Measurements from ENCODE around the gene ABCB11.
"Not testable (repeated sequence)": the region's sequence is repeated elsewhere in the genome, so short reads cannot be mapped to it uniquely, and the experiment has no call there.

Gene ABCB11

GRCh38 chr2:168971261-168971660 lies 59.9 kb downstream of the ABCB11 start:
- no peak for DNase-seq (ENCODE audit: low read depth)

- DNase-seq (ENCODE audit: low read depth), result no peak
Observed at GRCh38 chr2:168970711-168971233, 60.4 kb downstream of the ABCB11 start.

- DNase-seq (ENCODE audit: low read depth), result no peak
Observed at GRCh38 chr2:168969865-168970264, 61.3 kb downstream of the ABCB11 start.

GRCh38 chr2:168968342-168968741 lies 62.8 kb downstream of the ABCB11 start:
- no peak for DNase-seq (ENCODE audit: low read depth)

- DNase-seq (ENCODE audit: low read depth), result no peak
Observed at GRCh38 chr2:168964251-168964807, 66.8 kb downstream of the ABCB11 start.

- DNase-seq (ENCODE audit: low read depth), result no peak
Observed at GRCh38 chr2:168962636-168963035, 68.5 kb downstream of the ABCB11 start.

GRCh38 chr2:168961450-168962229 lies 69.5 kb downstream of the ABCB11 start:
- DNase-seq (ENCODE audit: low read depth), result no peak

- DNase-seq (ENCODE audit: low read depth), result no peak
Observed at GRCh38 chr2:168956392-168956791, 74.7 kb downstream of the ABCB11 start.

GRCh38 chr2:168955321-168955720 lies 75.8 kb downstream of the ABCB11 start:
- DNase-seq (ENCODE audit: low read depth), result no peak

GRCh38 chr2:168954256-168954655 lies 76.9 kb downstream of the ABCB11 start:
- DNase-seq (ENCODE audit: low read depth), result no peak

GRCh38 chr2:168952424-168952823 lies 78.7 kb downstream of the ABCB11 start:
- no peak for DNase-seq (ENCODE audit: low read depth)

GRCh38 chr2:168951871-168952270 lies 79.3 kb downstream of the ABCB11 start:
- no peak for DNase-seq (ENCODE audit: low read depth)

- no peak for DNase-seq (ENCODE audit: low read depth)
Observed at GRCh38 chr2:168949324-168949723, 81.8 kb downstream of the ABCB11 start.

- DNase-seq (ENCODE audit: low read depth), result no peak
Observed at GRCh38 chr2:168948621-168949212, 82.4 kb downstream of the ABCB11 start.

GRCh38 chr2:168945508-168945907 lies 85.6 kb downstream of the ABCB11 start:
- no peak for DNase-seq (ENCODE audit: low read depth)

- no peak for DNase-seq (ENCODE audit: low read depth)
Observed at GRCh38 chr2:168944065-168944464, 87.1 kb downstream of the ABCB11 start.

GRCh38 chr2:168941297-168941696 lies 89.8 kb downstream of the ABCB11 start:
- DNase-seq (ENCODE audit: low read depth), result no peak

GRCh38 chr2:168939918-168940317 lies 91.2 kb downstream of the ABCB11 start:
- DNase-seq (ENCODE audit: low read depth), result no peak

GRCh38 chr2:168939061-168939460 lies 92.1 kb downstream of the ABCB11 start:
- no peak for DNase-seq (ENCODE audit: low read depth)

- DNase-seq (ENCODE audit: low read depth), result no peak
Observed at GRCh38 chr2:168935810-168936581, 95.1 kb downstream of the ABCB11 start.

- no peak for DNase-seq (ENCODE audit: low read depth)
Observed at GRCh38 chr2:168934826-168935225, 96.3 kb downstream of the ABCB11 start.

- not testable (repeated sequence) for DNase-seq (ENCODE audit: low read depth)
Observed at GRCh38 chr2:168932174-168932573, 99.0 kb downstream of the ABCB11 start.

Measured in stimulated activated CD8-positive, alpha-beta memory T cell treated with anti-CD3 and anti-CD28 coated beads, Interleukin-12 subunit alpha, Interleukin-12 subunit beta, amount 100 ng/mL, for 4 hours (primary cell).